Fibroblast of villous mesenchyme (primary cell): ENCODE measurements around the gene BRWD1. TPM values are rescaled to one million over a fixed set of nuclear protein-coding genes. Genes with fewer than 3 reads are reported as not detected.

ENCODE experiments used
- DNase-seq: peaks from one replicate; pipeline ENCODE4 v3.0.0-alpha.2; 2010; ENCODE audit warnings: low read depth
- H3K4me3 ChIP-seq: 2 replicates; pipeline ENCODE4 v1.5.1; 2011; ENCODE audit warnings: low read depth, mild to moderate bottlenecking, low read length
- total RNA-seq: library from RNA; depleted of rRNA; stranded (reverse); fragments of >200 nt; gene quantifications from 2 replicates; pipeline ENCODE4 v1.2.3, GENCODE V29; 2012
- TF ChIP-seq, protein P1 (sequence below): IDR thresholded peaks from 2 replicates; pipeline ENCODE4 v1.5.1; 2012; ENCODE audit warnings: low read depth, mild to moderate bottlenecking, low read length; ENCODE audit not compliant: insufficient read depth

Gene BRWD1
- total RNA-seq, 1 donor = 75.6 TPM

DNA sequence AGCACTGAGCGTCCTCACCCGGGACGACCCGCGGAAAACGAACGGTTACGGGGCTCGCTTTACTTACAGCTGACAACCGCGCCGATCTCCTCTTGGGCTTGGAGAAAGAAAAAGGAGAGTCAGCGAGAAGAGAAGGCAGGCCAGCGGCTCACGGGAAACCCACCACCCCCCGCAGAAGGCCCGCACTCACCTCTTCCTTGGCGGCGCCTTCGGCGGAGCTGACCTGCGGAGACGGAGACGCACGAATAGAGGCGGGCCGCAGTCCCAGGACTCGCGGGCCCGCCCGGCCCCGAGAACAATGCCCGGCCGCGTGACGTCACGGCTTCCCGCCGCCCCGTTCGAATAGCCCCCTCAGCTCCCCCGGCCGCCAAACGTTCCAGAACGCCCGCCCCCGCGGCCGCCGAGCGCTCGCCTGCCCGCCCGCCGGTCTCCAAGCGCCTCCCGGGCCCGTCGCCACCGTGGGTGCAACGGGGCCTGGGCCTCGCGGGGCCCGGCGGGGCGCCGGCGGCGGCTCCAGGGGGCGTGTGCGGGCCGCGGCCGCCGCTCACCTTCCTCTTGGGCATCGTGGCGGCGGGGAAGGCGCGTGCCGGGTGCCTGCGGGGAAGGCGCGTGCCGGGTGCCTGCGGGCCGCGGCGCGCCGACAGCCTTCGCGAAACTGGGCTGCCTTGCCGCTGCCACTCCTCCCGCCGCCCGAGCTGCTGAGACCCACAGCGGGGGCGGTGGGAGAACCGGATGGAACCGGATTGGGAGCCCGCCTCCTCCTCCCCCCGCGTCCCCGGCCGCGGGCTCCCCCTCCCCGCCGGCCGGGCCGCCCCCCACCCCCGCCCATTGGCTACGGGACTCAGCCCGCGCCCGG, 35.2 kb upstream of the BRWD1 start, which contains the start of gene HMGN1:
HMGN1 (minus strand) TSS at position 734 of the 856 bp plus-strand sequence; CDS start at position 563, 171 bp downstream.
- H3K4me3 ChIP-seq = peak within 1 kb of the TSS; percentile 93
- DNase-seq = peak; percentile 86
- TF ChIP-seq, protein P1, sequence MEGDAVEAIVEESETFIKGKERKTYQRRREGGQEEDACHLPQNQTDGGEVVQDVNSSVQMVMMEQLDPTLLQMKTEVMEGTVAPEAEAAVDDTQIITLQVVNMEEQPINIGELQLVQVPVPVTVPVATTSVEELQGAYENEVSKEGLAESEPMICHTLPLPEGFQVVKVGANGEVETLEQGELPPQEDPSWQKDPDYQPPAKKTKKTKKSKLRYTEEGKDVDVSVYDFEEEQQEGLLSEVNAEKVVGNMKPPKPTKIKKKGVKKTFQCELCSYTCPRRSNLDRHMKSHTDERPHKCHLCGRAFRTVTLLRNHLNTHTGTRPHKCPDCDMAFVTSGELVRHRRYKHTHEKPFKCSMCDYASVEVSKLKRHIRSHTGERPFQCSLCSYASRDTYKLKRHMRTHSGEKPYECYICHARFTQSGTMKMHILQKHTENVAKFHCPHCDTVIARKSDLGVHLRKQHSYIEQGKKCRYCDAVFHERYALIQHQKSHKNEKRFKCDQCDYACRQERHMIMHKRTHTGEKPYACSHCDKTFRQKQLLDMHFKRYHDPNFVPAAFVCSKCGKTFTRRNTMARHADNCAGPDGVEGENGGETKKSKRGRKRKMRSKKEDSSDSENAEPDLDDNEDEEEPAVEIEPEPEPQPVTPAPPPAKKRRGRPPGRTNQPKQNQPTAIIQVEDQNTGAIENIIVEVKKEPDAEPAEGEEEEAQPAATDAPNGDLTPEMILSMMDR = no peak

DNA sequence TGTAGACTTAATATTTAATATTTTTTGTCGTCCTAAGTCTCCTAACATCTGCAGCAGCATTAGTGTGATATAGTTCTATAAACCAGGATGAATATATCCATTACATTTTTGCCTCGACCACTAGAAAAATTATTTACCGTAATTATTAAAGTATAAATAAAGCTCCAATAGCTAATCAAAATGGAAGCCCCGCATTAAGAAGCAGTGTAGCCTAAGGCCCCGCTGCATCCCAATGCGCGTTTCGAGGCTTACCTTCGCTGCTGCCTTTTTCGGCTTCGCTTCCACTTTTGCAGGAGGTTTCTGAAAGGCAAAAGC, 34.6 kb upstream of the BRWD1 start:
- no peak for DNase-seq
- peak overlapping the region; percentile 93 for H3K4me3 ChIP-seq
- TF ChIP-seq, protein P1 = no peak

- no peak for DNase-seq
- peak overlapping the region; percentile 93 for H3K4me3 ChIP-seq
- TF ChIP-seq, protein P1 = no peak
These were observed 34.1 kb upstream of the BRWD1 start for GRCh38 chr21:39347537-39347936.

- DNase-seq = no peak
- peak overlapping the region; percentile 93 for H3K4me3 ChIP-seq
- TF ChIP-seq, protein P1 = no peak
These were observed 33.4 kb upstream of the BRWD1 start for GRCh38 chr21:39346671-39347331.

DNA sequence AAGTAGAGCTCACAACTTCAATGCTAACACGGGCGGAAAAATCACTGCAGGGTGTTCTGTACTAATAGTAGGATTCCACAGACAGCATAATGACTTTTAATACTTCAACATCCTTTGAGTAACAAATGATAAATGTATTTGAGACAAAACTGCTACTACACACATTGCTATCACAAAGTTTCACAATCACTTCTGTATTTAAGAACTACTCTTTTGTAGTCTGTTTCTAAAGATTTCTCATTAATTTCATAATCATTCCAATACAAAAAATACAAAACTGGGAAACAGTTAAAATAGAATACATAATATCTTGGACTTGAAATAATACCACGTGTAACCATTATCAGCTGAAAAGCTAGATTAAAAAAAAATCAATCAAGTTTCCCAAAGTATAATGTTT, 32.8 kb upstream of the BRWD1 start:
- TF ChIP-seq, protein P1 = no peak
- H3K4me3 ChIP-seq = no peak overlapping the region
- no peak for DNase-seq

DNA sequence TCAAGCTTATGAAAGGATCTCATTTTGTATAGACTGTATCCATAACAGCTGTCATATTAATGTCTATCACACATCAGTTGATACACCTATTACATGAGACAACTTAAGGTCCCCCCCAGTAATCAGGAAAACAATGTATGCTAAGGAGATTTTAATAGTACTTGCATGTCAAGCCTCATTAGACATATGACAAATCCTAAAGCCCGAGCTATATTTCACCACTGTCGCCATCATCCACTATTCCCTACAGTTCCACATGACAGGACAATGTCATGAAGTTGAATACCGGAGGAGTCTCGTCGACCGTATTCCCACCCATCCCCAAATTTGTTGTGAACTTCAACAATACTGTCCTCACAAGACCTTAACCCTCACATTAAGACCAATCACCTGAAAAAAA, 32.0 kb upstream of the BRWD1 start:
- TF ChIP-seq, protein P1 = no peak
- no peak overlapping the region for H3K4me3 ChIP-seq
- DNase-seq = no peak
